NCI-H146 treated with DMSO at 0.1 percent for 48 hours (cell line): ENCODE data around the gene AMOTL2.

Source experiments
- DNase-seq: peaks from one replicate; lab custom pipeline; 2025; ENCODE audit not compliant: unreplicated experiment; lab: John Stamatoyannopoulos, UW

AMOTL2 gene

GRCh38 chr3:134380249-134380648 is 6.0 kb upstream of the AMOTL2 start:
- DNase-seq: no peak

DNA sequence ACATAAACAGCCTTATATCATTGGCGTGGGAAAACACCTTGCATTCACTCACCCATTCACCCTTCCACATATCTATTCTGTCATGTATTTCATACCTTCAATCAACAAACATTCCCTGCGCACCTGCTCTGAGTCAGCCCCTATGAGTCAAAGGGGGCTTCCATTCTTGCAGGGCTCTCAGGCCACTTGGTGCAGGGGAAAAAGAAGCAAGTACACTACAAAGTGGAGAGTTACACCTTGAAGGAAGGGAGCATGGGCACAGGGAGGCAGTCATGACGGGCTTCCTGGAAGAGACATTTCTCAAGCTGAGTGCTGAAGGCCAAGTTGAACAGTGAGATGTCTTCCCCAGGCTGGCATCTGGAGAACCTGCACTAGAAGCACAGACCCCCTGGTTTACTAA is 4.6 kb upstream of the AMOTL2 start:
- DNase-seq: no peak

DNA sequence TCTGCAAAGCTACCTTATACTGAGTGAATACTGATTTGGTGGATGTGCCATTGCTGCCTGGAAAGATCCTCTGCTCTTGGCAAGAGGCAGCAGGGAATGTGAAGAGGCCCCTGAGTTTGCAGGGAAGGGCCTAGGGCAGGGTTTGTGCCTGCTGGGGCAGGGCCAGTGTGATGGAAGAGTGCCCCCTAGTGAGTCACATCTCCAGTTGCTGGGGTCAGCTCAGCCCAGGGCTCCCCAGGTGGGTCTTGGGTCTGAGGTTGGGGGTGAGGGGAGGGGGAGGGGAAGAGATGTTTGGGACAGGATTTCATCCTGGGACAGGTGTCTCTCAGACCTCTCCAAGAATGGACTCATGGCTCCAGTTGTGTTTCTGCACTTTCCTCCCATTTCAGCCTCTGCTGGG is 4.1 kb upstream of the AMOTL2 start:
- no peak for DNase-seq

DNA sequence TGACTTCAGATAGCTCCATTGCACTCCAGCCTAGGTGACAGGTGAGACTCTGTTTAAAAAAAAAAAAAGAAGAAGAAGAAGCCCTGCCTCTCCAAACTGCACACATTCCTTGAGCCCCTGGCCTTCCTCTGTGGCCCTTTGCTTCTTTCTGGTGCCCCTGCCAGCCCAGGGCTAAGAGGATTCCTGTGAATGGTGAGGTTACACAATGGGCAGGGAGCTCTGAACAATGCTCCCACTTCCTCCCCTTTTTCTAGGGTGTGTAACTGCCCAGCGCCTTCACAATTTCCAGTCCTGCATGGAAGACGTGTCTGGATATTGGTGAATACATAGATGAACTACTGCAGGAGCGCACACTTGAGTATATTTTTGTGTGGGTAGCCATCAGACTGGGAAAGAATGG is 3.6 kb upstream of the AMOTL2 start:
- DNase-seq: no peak

DNA sequence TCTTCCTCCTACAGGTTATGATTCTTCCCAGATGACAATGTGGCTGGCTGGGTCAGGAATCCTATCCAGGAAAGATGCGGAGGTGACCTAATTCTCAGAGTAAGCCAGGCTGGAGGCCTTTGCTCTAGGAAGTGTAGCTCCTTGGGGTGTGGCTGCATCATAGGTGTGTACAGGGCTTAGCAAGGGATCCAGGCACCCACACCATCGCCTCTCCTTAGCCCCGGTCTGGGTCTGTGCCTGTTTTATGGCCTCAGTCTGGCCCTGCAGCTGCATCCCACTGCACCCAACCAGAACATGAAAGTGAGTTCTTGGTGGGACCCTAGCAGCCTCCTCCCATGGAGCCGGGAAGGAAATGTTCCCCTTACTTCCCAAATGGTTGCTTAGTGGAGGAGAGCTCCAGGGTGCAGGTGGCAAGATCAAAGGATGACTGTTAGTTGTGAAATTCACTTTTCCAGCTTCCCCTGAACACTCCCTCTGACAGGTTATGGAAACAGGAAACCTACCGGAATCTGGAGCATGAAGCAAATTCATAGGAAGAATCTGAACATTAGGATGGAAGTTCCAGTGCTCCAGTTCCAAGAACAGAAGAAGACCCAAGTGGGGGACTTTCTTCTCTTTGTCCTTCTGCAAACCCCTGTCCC is 2.7 kb upstream of the AMOTL2 start:
- DNase-seq: no peak

- no peak for DNase-seq
Measured at GRCh38 chr3:134376385-134376765, 2.1 kb upstream of the AMOTL2 start.

DNA sequence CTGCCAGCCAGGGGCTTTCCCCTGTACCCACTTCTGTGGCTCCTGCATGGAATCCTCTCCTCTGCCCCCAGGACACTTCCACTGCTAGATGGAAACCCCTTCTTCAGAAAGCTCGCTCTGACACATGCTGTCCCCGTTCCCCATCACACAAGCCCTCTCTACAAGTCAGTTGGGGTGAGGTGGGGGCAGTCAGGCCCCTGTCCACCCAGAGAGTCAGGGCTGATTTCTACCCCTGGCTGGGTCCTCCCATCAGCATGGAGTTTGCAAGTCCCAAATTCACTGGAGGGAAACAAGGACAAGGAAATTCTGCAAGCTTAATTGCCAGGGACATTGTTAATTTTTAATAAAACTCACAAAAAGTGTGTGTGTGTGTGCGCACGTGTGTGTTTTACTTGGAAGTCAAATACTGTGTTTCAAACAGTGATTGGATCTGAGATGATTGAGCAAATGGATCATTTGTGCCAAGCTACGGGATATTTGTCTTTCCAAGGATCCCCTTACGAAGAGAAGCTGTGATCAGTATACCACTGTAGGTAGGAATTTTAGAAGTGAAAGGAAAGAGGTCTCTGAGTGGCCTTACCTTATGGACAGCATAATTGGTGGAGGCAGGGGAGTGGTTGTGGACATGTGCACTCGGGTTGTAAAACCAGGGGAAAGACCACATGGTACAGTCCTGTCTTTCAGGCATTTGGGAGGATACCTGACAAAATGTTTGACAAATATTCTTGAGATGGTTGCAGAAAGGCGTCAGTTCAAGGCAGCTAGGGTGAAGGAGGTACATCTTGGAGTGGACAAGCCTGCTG is 1.5 kb upstream of the AMOTL2 start:
- DNase-seq: no peak

DNA sequence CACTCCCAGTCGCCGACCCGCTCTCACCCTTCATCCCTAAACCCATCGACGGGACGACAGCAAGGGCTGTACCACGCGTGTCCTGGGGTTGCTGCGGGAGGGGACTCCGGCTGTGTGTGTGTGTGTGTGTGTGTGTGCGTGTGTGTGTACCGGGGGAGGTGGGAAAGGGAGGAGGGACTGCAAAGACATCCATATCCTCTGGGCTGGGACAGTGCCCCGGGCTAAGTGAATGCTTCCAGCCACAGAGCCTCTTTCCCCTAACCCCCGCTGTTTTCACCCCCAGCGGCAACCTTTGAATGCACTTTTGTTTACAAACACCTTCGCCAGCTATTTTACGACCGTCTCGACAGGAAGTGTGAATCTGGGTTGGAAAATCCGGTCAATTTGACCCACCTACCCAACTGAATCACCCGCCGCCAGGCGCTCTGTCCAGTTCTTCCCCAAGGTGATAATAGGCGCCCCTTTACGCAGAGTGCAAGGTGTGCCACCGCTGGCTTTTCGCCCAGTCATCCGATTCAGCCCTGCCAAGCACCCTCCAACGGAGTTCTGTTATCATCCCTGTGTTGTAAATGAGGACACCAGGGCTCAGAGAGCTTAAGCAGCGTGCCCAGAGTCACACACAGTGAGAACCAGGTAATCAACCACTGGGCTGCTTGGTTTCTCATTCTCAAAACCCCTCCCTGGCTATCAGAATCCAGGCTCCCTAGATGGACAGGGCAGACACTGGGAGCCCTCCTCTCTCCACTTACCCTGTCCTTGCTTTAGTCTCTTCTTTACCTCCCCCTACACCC is 739 bp upstream of the AMOTL2 start:
- peak; percentile 30 for DNase-seq

GRCh38 chr3:134373271-134374104 is 759 bp downstream of the AMOTL2 start:
- peak; percentile 59 for DNase-seq

- DNase-seq: no peak
Measured at GRCh38 chr3:134372396-134373270, 1.6 kb downstream of the AMOTL2 start.

GRCh38 chr3:134371542-134372324 is 2.5 kb downstream of the AMOTL2 start:
- DNase-seq: no peak

DNA sequence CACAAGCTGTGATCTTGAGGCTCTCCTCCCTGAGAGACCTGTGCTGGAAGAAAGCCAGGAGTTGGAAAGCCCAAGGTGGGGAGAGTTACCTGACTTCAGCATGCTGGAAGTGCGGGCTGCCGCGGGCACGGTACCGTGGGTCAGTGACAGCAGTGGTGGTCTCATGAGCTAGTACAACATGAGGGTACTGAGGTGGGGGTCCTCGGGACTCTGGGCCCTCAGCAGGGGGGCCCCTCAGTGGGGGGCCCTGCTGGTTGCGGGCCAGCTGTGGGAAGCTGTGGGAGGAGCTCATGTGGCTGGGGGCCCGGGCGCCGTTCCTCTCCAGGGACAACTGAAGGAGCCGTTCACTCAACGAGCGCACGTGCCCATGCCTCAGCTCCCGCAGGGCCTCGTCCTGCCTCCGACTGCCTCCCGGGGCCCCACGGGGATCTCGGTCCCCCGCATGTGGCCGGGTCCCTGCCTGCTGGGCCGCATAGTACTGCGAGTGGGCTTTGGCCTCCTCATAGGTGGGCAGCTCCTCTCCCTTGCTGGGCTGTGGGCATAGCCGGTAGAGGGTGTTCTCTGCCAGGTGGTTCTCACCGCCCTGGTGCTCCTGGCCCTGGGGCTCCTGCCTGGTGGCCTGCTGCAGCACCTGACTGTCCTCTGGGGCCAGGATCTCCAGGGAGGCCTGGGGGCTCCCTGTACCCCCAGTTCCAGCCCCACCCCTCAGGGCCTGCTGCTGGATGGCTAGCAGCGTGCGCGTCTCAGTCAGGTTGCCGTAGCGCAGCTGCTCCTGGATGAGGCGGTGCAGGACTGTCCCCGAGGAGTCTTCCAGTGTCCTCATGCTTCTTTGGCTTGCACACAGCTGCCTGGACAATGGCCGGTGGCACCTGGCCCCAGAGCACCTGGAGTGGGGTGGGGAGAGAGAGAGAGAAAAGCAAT is 3.4 kb downstream of the AMOTL2 start:
- DNase-seq: peak; percentile 12

DNA sequence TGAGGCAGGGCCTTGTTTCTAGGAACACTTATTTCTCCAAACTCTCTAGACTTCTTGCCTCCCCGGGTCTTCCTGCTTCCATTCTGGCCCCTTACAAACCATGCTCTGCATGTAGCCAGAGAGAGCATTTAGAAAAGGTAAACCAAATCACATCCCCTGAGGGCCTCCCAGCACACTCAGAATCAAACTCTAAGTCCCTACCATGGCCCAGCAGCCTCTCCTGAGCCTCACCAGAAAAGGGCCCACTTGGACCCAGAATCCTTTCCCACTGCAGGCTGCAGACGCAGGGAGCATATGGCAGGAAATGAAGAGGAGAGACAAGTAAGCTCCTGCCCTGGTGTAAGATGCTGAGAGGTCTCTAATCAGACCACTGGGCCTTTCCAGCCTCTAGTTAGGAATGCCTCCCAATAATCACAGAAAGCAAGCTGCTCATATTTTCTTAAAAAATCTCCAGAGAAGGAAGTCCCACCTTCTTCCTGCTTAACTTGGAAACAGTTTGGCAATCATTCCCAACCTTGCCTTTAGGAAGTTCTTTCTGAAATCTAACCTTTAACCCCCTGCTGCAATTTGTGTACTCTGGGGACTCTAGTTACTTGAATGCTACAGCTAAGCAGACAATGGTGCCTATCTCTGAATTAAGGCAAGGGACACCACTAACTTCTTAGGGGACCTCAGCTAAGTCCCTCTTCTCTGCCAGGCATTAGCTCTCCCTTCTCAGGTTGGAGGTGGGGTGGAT is 4.2 kb downstream of the AMOTL2 start:
- DNase-seq: no peak

DNA sequence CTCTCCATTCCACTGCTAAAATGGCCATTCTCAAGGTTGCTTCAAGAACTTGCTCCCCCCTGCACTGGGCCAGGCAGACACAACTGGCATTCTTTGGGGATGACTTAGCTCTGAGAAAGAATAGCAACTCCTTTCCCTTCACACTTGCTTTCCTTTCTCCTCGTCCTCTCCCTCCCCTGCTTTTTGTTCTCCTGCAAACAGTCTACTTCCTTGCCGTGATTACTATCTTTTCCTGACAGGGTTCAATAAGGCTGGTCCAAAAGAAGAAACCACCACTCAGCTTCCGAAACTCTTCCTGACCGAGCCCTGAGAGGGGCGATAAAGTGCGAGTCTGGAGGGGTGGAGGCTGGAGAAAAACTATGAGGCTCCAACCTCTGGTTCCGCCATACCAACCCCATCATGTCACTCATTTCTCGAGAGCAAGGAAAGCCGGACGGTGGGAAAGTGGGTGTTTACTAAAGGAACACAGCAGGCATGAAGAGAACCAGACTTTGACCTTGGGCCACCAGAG is 5.0 kb downstream of the AMOTL2 start:
- no peak for DNase-seq

- DNase-seq: no peak
Measured at GRCh38 chr3:134368751-134369105, 5.5 kb downstream of the AMOTL2 start.

DNA sequence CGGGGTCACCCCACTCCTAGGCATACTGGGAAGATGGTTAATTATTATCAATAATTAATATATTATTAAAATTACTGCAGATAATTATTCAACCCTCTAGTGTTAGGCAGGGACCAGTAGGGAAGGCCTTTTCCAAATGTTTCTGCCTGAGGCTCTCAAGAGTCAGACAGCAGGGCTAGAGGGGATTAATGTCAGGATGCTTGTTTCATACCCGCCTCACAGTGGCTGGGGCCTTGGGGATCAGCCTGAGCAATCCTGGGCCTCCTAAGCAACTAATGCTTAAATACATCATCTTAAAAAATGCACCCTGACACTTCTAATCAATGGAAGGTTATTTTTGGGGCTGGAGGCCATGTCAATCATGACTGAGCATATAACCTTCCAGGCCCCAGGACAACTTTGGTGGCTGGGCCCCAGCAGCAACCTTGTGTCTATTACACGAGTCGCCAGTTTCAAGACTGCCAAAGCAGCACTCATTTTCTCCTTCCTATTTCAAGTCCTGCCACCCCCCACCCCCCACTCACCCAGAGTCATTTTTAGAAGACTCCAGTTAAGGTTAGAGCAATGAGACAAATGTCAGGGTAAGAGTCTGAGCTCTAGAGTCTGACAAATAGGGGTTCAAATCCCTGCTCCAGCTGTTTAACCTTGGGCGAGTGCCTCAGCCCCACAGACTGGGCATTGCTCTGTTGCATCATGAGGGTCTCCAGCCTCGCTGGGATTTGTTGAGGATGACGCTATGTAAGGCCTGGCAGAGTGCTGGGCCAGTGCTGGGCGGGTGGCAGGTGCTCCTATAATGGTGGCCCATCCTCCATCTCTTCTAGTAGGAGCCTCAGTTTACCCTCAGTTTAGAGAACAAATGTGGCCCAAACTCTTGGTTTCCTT is 6.1 kb downstream of the AMOTL2 start:
- no peak for DNase-seq
